H9 (cell line): ENCODE measurements around the gene RAPGEF3. TPM values are rescaled to one million over a fixed set of nuclear protein-coding genes. Genes with fewer than 3 reads are reported as not detected.

Source experiments
- DNase-seq: peaks from one replicate; pipeline ENCODE4 v3.0.0-alpha.2; 2017
- H2AFZ ChIP-seq: one replicate; pipeline ENCODE4 v1.6.1; 2013; ENCODE audit warnings: mild to moderate bottlenecking, low read length, control low read depth, moderate library complexity
- H2AK5ac ChIP-seq: 2 replicates; pipeline ENCODE4 v1.6.1; 2013; ENCODE audit warnings: low read length, control low read depth, mixed read lengths; ENCODE audit not compliant: insufficient read length
- H2BK120ac ChIP-seq: one replicate; pipeline ENCODE4 v1.6.1; 2013; ENCODE audit warnings: low read depth, mild to moderate bottlenecking, low read length, control low read depth, inconsistent platforms; ENCODE audit not compliant: poor library complexity, severe bottlenecking
- H2BK12ac ChIP-seq: 2 replicates; pipeline ENCODE4 v1.6.1; 2013; ENCODE audit warnings: low read length, control low read depth, mixed read lengths, low read depth; ENCODE audit not compliant: insufficient read length
- H2BK15ac ChIP-seq: 2 replicates; pipeline ENCODE4 v1.6.1; 2013; ENCODE audit warnings: low read depth, low read length, control low read depth
- H2BK20ac ChIP-seq: one replicate; pipeline ENCODE4 v1.6.1; 2013; ENCODE audit warnings: low read depth, mild to moderate bottlenecking, low read length, control low read depth, inconsistent platforms; ENCODE audit not compliant: poor library complexity, severe bottlenecking
- H2BK5ac ChIP-seq: 2 replicates; pipeline ENCODE4 v1.6.1; 2013; ENCODE audit warnings: low read length, control low read depth, mixed read lengths; ENCODE audit not compliant: insufficient read length
- H3K14ac ChIP-seq: 2 replicates; pipeline ENCODE4 v1.6.1; 2013; ENCODE audit warnings: low read length, control low read depth; ENCODE audit not compliant: insufficient read depth
- H3K18ac ChIP-seq: 2 replicates; pipeline ENCODE4 v1.6.1; 2013; ENCODE audit warnings: low read depth, mild to moderate bottlenecking, mixed read lengths, low read length, control low read depth; ENCODE audit not compliant: insufficient read length
- H3K23ac ChIP-seq: 2 replicates; pipeline ENCODE4 v1.6.1; 2013; ENCODE audit warnings: low read length, control low read depth, mixed read lengths, low read depth; ENCODE audit not compliant: insufficient read length
- H3K23me2 ChIP-seq: 2 replicates; pipeline ENCODE4 v1.6.1; 2013; ENCODE audit warnings: low read depth, mild to moderate bottlenecking, mixed read lengths, low read length, control low read depth; ENCODE audit not compliant: insufficient read length, poor library complexity, severe bottlenecking
- H3K27ac ChIP-seq: 2 replicates; pipeline ENCODE4 v1.5.1; 2013; ENCODE audit warnings: low read length, control low read depth, mixed read lengths, low read depth; ENCODE audit not compliant: insufficient read length
- H3K27me3 ChIP-seq: 2 replicates; pipeline ENCODE4 v1.6.1; 2013; ENCODE audit warnings: low read length, control low read depth, inconsistent platforms; ENCODE audit not compliant: insufficient read depth
- H3K4ac ChIP-seq: 2 replicates; pipeline ENCODE4 v1.6.1; 2013; ENCODE audit warnings: low read depth, mild to moderate bottlenecking, control low read depth, inconsistent platforms, low read length, moderate library complexity
- H3K4me1 ChIP-seq: 2 replicates; pipeline ENCODE4 v1.6.1; 2013; ENCODE audit warnings: low read length, control low read depth, inconsistent platforms; ENCODE audit not compliant: insufficient read depth
- H3K4me2 ChIP-seq: 2 replicates; pipeline ENCODE4 v1.6.1; 2013; ENCODE audit warnings: low read length, control low read depth, mixed read lengths; ENCODE audit not compliant: insufficient read length, insufficient read depth
- H3K56ac ChIP-seq: 2 replicates; pipeline ENCODE4 v1.6.1; 2013; ENCODE audit warnings: low read depth, mild to moderate bottlenecking, mixed read lengths, low read length, control low read depth; ENCODE audit not compliant: insufficient read length
- H3K79me1 ChIP-seq: 2 replicates; pipeline ENCODE4 v1.6.1; 2013; ENCODE audit warnings: low read depth, mild to moderate bottlenecking, moderate library complexity, low read length, control low read depth, inconsistent platforms; ENCODE audit not compliant: insufficient read depth, poor library complexity, severe bottlenecking
- H3K79me2 ChIP-seq: 2 replicates; pipeline ENCODE4 v1.6.1; 2013; ENCODE audit warnings: low read length, control low read depth, inconsistent platforms; ENCODE audit not compliant: insufficient read depth
- H3K9ac ChIP-seq: 2 replicates; pipeline ENCODE4 v1.6.1; 2013; ENCODE audit warnings: low read length, control low read depth, mixed read lengths; ENCODE audit not compliant: insufficient read length; ENCODE audit errors: extremely low read depth
- H3K9me3 ChIP-seq: one replicate; pipeline ENCODE4 v1.6.1; 2013; ENCODE audit warnings: low read depth, low read length, inconsistent platforms; ENCODE audit not compliant: control insufficient read depth
- H3T11ph ChIP-seq: one replicate; pipeline ENCODE4 v1.6.1; 2013; ENCODE audit warnings: mild to moderate bottlenecking, low read length, control low read depth, inconsistent platforms
- H4K20me1 ChIP-seq: one replicate; pipeline ENCODE4 v1.6.1; 2013; ENCODE audit not compliant: control insufficient read depth, insufficient read length, insufficient read depth
- H4K5ac ChIP-seq: 2 replicates; pipeline ENCODE4 v1.6.1; 2013; ENCODE audit warnings: low read depth, mild to moderate bottlenecking, mixed read lengths, low read length, control low read depth; ENCODE audit not compliant: insufficient read length
- H4K8ac ChIP-seq: replicated peaks from 2 replicates; pipeline ENCODE4 v1.6.1; 2013; ENCODE audit warnings: low read length, control low read depth, mixed read lengths, low read depth; ENCODE audit not compliant: insufficient read length
- H4K91ac ChIP-seq: 2 replicates; pipeline ENCODE4 v1.6.1; 2013; ENCODE audit warnings: low read depth, mild to moderate bottlenecking, moderate library complexity, mixed read lengths, low read length, control low read depth; ENCODE audit not compliant: insufficient read length
- H3K27ac Mint-ChIP-seq, 3 experiments: 2 replicates in 2 of 3; 3 replicates in 1 of 3; pipeline ENCODE4 v1.8.0; 2020 to 2021; ENCODE audit warnings: mixed read lengths in 3 of 3, mild to moderate bottlenecking in 1 of 3, moderate library complexity in 1 of 3
- H3K27me3 Mint-ChIP-seq: 2 replicates; pipeline ENCODE4 v1.8.0; 2021; ENCODE audit warnings: low read depth, mild to moderate bottlenecking, moderate library complexity, mixed read lengths
- H3K36me3 Mint-ChIP-seq, 3 experiments: 2 replicates in 2 of 3; 3 replicates in 1 of 3; pipeline ENCODE4 v1.8.0; 2020 to 2021; ENCODE audit warnings: low read depth in 3 of 3, mixed read lengths in 3 of 3; ENCODE audit not compliant: insufficient read depth in 1 of 3
- H3K4me1 Mint-ChIP-seq, 2 experiments: 2 replicates each; pipeline ENCODE4 v1.8.0; 2020; ENCODE audit warnings: mixed read lengths in 2 of 2
- H3K4me3 Mint-ChIP-seq, 2 experiments: 2 replicates in 1 of 2; 3 replicates in 1 of 2; pipeline ENCODE4 v1.8.0; 2020 to 2021; ENCODE audit warnings: mild to moderate bottlenecking in 2 of 2, mixed read lengths in 2 of 2, moderate library complexity in 1 of 2
- H3K9me3 Mint-ChIP-seq, 2 experiments: 2 replicates in 1 of 2; 3 replicates in 1 of 2; pipeline ENCODE4 v1.8.0; 2020; ENCODE audit warnings: mild to moderate bottlenecking in 2 of 2, mixed read lengths in 2 of 2, moderate library complexity in 1 of 2
- CTCF ChIP-seq: fragments of 200-600 bp; sonication (generic); conservative IDR thresholded peaks from 3 replicates; pipeline ENCODE4 v1.8.0; 2021; ENCODE audit warnings: antibody characterized with exemption, mild to moderate bottlenecking
- WGBS: extraction: QIAGEN DNeasy Blood & Tissue Kit; methylation state at CpG from one replicate; pipeline ENCODE4 v1.1.7; 2013; ENCODE audit warnings: missing lambda C conversion rate, low lambda C conversion rate, mixed read lengths; ENCODE audit not compliant: insufficient read length; ENCODE audit errors: extremely low coverage; 5-methylcytosine and 5-hydroxymethylcytosine counted together
- total RNA-seq: library from RNA; stranded (reverse); gene quantifications from 2 replicates; pipeline ENCODE4 v1.2.1, GENCODE V29; 2021

The RAPGEF3 gene
- total RNA-seq, 1 experiment from 2014 or later: 7.4 TPM

- DNase-seq: no peak
- Histone ChIP-seq H3T11ph (no peak overlapping the region), H3K27ac (no peak overlapping the region), H3K9ac (no peak overlapping the region), H3K18ac (no peak overlapping the region), H3K23ac (no peak overlapping the region), H4K5ac (no peak overlapping the region), H4K20me1 (no peaks in the 10 kb centered on the region), H3K56ac (no peak overlapping the region), H2BK120ac (no peak overlapping the region), H2BK20ac (no peak overlapping the region), H2BK15ac (no peak overlapping the region), H2AK5ac (no peak overlapping the region), H2BK12ac (no peak overlapping the region), H3K4me2 (no peak overlapping the region), H3K27me3 (no peaks in the 10 kb centered on the region), H3K79me2 (no peaks in the 10 kb centered on the region), H3K23me2 (no peaks in the 10 kb centered on the region), H2AFZ (no peak overlapping the region), H4K91ac (no peak overlapping the region), H4K8ac (no peak overlapping the region), H3K4me1 (no peaks in the 10 kb centered on the region), H3K14ac (no peak overlapping the region), H2BK5ac (no peak overlapping the region), H3K9me3 (no peaks in the 10 kb centered on the region), H3K4ac (no peak overlapping the region), H3K79me1 (no peaks in the 10 kb centered on the region)
- WGBS: no CpG with 5 or more reads among the region's 11 CpGs
- peaks cover 35 to 76% (median 67%) of the 10 kb centered on the region in 3 experiments; a peak in 6 of 7 replicates for H3K36me3 Mint-ChIP-seq
- no peak overlapping the region for H3K4me3 Mint-ChIP-seq
- no peaks in the 10 kb centered on the region for H3K9me3 Mint-ChIP-seq
- H3K27me3 Mint-ChIP-seq: no peaks in the 10 kb centered on the region
- no peak overlapping the region for H3K27ac Mint-ChIP-seq
- no peaks in the 10 kb centered on the region for H3K4me1 Mint-ChIP-seq
- TF ChIP-seq CTCF: no peak
Measured at GRCh38 chr12:47785887-47786661, 27.4 kb upstream of the RAPGEF3 start.
